Endodermal cell (in vitro differentiated cells): ENCODE data around the gene WASF2. TPM values are rescaled to one million over a fixed set of nuclear protein-coding genes. Genes with fewer than 3 reads are reported as not detected.

Experiments
- DNase-seq: peaks from one replicate; pipeline ENCODE4 v3.0.0-alpha.2; 2017
- H3K27ac ChIP-seq: 2 replicates; pipeline ENCODE4 v1.5.1; 2013; ENCODE audit warnings: mild to moderate bottlenecking, low read depth, low read length, moderate library complexity
- H3K27me3 ChIP-seq: 2 replicates; pipeline ENCODE4 v1.6.1; 2013; ENCODE audit warnings: mild to moderate bottlenecking, low read length, moderate library complexity; ENCODE audit not compliant: insufficient read depth, control insufficient read depth, poor library complexity, severe bottlenecking
- H3K36me3 ChIP-seq: 2 replicates; pipeline ENCODE4 v1.7.0; 2013; ENCODE audit warnings: mild to moderate bottlenecking, low read length, moderate library complexity; ENCODE audit not compliant: control insufficient read depth, insufficient read depth
- H3K4me1 ChIP-seq: one replicate; pipeline ENCODE4 v1.7.0; 2013; ENCODE audit warnings: low read length; ENCODE audit not compliant: control insufficient read depth, insufficient read depth
- H3K4me3 ChIP-seq: 2 replicates; pipeline ENCODE4 v1.5.1; 2013; ENCODE audit warnings: mild to moderate bottlenecking, low read length, moderate library complexity
- H3K9ac ChIP-seq: 2 replicates; pipeline ENCODE4 v1.6.1; 2013; ENCODE audit warnings: mild to moderate bottlenecking, low read length, moderate library complexity; ENCODE audit not compliant: poor library complexity, severe bottlenecking; ENCODE audit errors: extremely low read depth
- H3K9me3 ChIP-seq: 2 replicates; pipeline ENCODE4 v1.6.1; 2013; ENCODE audit warnings: mild to moderate bottlenecking, low read length, moderate library complexity; ENCODE audit not compliant: control insufficient read depth
- H3K27ac Mint-ChIP-seq: 2 replicates; pipeline ENCODE4 v1.8.0; 2020; ENCODE audit warnings: mixed read lengths
- H3K27me3 Mint-ChIP-seq: 2 replicates; pipeline ENCODE4 v1.8.0; 2021; ENCODE audit warnings: mild to moderate bottlenecking, mixed read lengths; ENCODE audit not compliant: insufficient read depth
- H3K36me3 Mint-ChIP-seq: 2 replicates; pipeline ENCODE4 v1.8.0; 2020; ENCODE audit warnings: low read depth, mixed read lengths
- H3K4me1 Mint-ChIP-seq: 2 replicates; pipeline ENCODE4 v1.8.0; 2020; ENCODE audit warnings: mixed read lengths
- H3K4me3 Mint-ChIP-seq: 2 replicates; pipeline ENCODE4 v1.8.0; 2020; ENCODE audit warnings: mild to moderate bottlenecking, moderate library complexity, mixed read lengths
- H3K9me3 Mint-ChIP-seq: 2 replicates; pipeline ENCODE4 v1.8.0; 2020; ENCODE audit warnings: mild to moderate bottlenecking, mixed read lengths
- WGBS, 2 experiments: methylation state at CpG; one replicate each; pipeline versions ENCODE4 v1.1.5 to v1.1.7; 2013; ENCODE audit warnings: missing lambda C conversion rate in 2 of 2, mixed read lengths in 1 of 2; ENCODE audit not compliant: insufficient coverage in 1 of 2, insufficient read length in 1 of 2; 5-methylcytosine and 5-hydroxymethylcytosine counted together
- total RNA-seq, 2 donors: library from RNA; stranded (reverse); fragmentation: NEBNext Ultra II Directional in 1 of 2; extraction: Animal tissue kit (Norgen Biotek cat#: 25700) in 1 of 2; gene quantifications; 2 replicates in 1 of 2; 3 replicates in 1 of 2; pipeline ENCODE4 v1.2.1, GENCODE V29; 2021
- TF ChIP-seq, protein P1 (sequence below): fragments of 200-600 bp; sonication (generic); conservative IDR thresholded peaks from 2 replicates; pipeline ENCODE4 v1.5.0; 2021; ENCODE audit warnings: antibody characterized with exemption, mild to moderate bottlenecking

WASF2 gene
- total RNA-seq, 2 donors from 2014 or later = 90.0 to 98.8 TPM

- no peaks in the 10 kb centered on the region for H3K9me3 Mint-ChIP-seq
- H3K9ac ChIP-seq = peak overlapping the region; percentile 2
- H3K27me3 Mint-ChIP-seq = no peaks in the 10 kb centered on the region
- peaks cover 24% of the 10 kb centered on the region for H3K4me1 ChIP-seq
- peak overlapping the region; percentile 93 for H3K27ac ChIP-seq
- peaks cover 28% of the 10 kb centered on the region for H3K36me3 ChIP-seq
- H3K9me3 ChIP-seq = no peaks in the 10 kb centered on the region
- 89 to 97% methylated on average over 2 of the region's 2 CpGs for WGBS, 2 experiments
- no peaks in the 10 kb centered on the region for H3K27me3 ChIP-seq
- no peak overlapping the region for H3K4me3 Mint-ChIP-seq
- TF ChIP-seq, protein P1, sequence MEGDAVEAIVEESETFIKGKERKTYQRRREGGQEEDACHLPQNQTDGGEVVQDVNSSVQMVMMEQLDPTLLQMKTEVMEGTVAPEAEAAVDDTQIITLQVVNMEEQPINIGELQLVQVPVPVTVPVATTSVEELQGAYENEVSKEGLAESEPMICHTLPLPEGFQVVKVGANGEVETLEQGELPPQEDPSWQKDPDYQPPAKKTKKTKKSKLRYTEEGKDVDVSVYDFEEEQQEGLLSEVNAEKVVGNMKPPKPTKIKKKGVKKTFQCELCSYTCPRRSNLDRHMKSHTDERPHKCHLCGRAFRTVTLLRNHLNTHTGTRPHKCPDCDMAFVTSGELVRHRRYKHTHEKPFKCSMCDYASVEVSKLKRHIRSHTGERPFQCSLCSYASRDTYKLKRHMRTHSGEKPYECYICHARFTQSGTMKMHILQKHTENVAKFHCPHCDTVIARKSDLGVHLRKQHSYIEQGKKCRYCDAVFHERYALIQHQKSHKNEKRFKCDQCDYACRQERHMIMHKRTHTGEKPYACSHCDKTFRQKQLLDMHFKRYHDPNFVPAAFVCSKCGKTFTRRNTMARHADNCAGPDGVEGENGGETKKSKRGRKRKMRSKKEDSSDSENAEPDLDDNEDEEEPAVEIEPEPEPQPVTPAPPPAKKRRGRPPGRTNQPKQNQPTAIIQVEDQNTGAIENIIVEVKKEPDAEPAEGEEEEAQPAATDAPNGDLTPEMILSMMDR = no peak
- H3K27ac Mint-ChIP-seq = peak overlapping the region; percentile 98
- H3K4me3 ChIP-seq = no peak overlapping the region
- H3K36me3 Mint-ChIP-seq = peaks cover 21% of the 10 kb centered on the region
- peaks cover 46% of the 10 kb centered on the region for H3K4me1 Mint-ChIP-seq
- no peak for DNase-seq
These were observed 62.6 kb downstream of the WASF2 start for GRCh38 chr1:27427329-27427728.

GRCh38 chr1:27423709-27424108 lies 66.3 kb downstream of the WASF2 start:
- Mint-ChIP-seq H3K36me3 (peaks cover 24% of the 10 kb centered on the region), H3K27me3 (no peaks in the 10 kb centered on the region), H3K27ac (no peak overlapping the region), H3K4me3 (no peak overlapping the region), H3K4me1 (peaks cover 30% of the 10 kb centered on the region), H3K9me3 (no peaks in the 10 kb centered on the region)
- Histone ChIP-seq H3K9ac (no peak overlapping the region), H3K27ac (no peak overlapping the region), H3K27me3 (no peaks in the 10 kb centered on the region), H3K4me1 (peaks cover 17% of the 10 kb centered on the region), H3K36me3 (peaks cover 28% of the 10 kb centered on the region), H3K9me3 (no peaks in the 10 kb centered on the region), H3K4me3 (no peak overlapping the region)
- DNase-seq = no peak
- 96 to 98% methylated on average over 4 of the region's 4 CpGs for WGBS, 2 experiments
- TF ChIP-seq, protein P1 = no peak

- Mint-ChIP-seq H3K27me3 (no peaks in the 10 kb centered on the region), H3K4me3 (peak overlapping the region; percentile 15), H3K4me1 (peaks cover 22% of the 10 kb centered on the region), H3K27ac (peak overlapping the region; percentile 54), H3K36me3 (peaks cover 45% of the 10 kb centered on the region), H3K9me3 (no peaks in the 10 kb centered on the region)
- Histone ChIP-seq H3K27ac (peak overlapping the region; percentile 55), H3K9ac (no peak overlapping the region), H3K27me3 (no peaks in the 10 kb centered on the region), H3K36me3 (peaks cover 45% of the 10 kb centered on the region), H3K4me1 (peaks cover 5% of the 10 kb centered on the region), H3K4me3 (no peak overlapping the region), H3K9me3 (no peaks in the 10 kb centered on the region)
- TF ChIP-seq, protein P1 = no peak
- no peak for DNase-seq
- WGBS, 2 experiments = 41 to 46% methylated on average over 10 to 14 of the region's 14 CpGs
These were observed 71.4 kb downstream of the WASF2 start for GRCh38 chr1:27418326-27419185.
